IMR-90 (cell line): Measurements from ENCODE around the gene PMM1. TPM values are rescaled to one million over a fixed set of nuclear protein-coding genes. Genes with fewer than 3 reads are reported as not detected.

Source experiments
- ATAC-seq: fragments of 200-7000 bp; cut with Tn5 transposase; 2 replicates; pipeline ENCODE4 v1.9.1; 2020; ENCODE audit warnings: low read depth, mild to moderate bottlenecking, moderate library complexity
- BruUV-seq: library from RNA; stranded (reverse); fragments of 400-500 nt; replicated peaks from 2 replicates; lab custom pipeline; 2021; lab: Mats Ljungman, UMichigan
- CTCF ChIA-PET: fragments of 300-600 bp; formaldehyde crosslinking; extraction: SDS; loops from one replicate; lab custom pipeline; 2021; ENCODE audit warnings: antibody characterized with exemption; lab: Yijun Ruan, JAX
- POLR2A ChIA-PET: fragments of 300-600 bp; sonication (Branson Sonifier 250); formaldehyde crosslinking; loops from one replicate; lab custom pipeline; 2022; ENCODE audit warnings: antibody characterized with exemption; ENCODE audit not compliant: unreplicated experiment; lab: Charles Lee
- DNase-seq: peaks from one replicate; pipeline ENCODE4 v3.0.0; 2013
- H2AFZ ChIP-seq: replicated peaks from 2 replicates; pipeline ENCODE3; 2013; ENCODE audit warnings: low read length, mild to moderate bottlenecking; ENCODE audit not compliant: poor library complexity
- H2AK5ac ChIP-seq: 2 replicates; pipeline ENCODE4 v1.6.1; 2013; ENCODE audit warnings: low read depth, low read length, inconsistent platforms
- H2AK9ac ChIP-seq: replicated peaks from 2 replicates; pipeline ENCODE3; 2013; ENCODE audit warnings: mild to moderate bottlenecking, low read depth, low read length, moderate library complexity; ENCODE audit not compliant: poor library complexity
- H2BK120ac ChIP-seq: 2 replicates; pipeline ENCODE4 v1.6.1; 2013; ENCODE audit warnings: low read depth, low read length, inconsistent platforms
- H2BK15ac ChIP-seq: 3 replicates; pipeline ENCODE4 v1.6.1; 2013; ENCODE audit warnings: low read depth, low read length, inconsistent platforms
- H2BK20ac ChIP-seq: 2 replicates; pipeline ENCODE4 v1.6.1; 2013; ENCODE audit warnings: low read depth, mild to moderate bottlenecking, inconsistent platforms, low read length, moderate library complexity
- H2BK5ac ChIP-seq: 2 replicates; pipeline ENCODE4 v1.6.1; 2013; ENCODE audit warnings: mild to moderate bottlenecking, low read depth, low read length, inconsistent platforms; ENCODE audit not compliant: poor library complexity, severe bottlenecking
- H3K14ac ChIP-seq: replicated peaks from 2 replicates; pipeline ENCODE4 v1.6.1; 2013; ENCODE audit warnings: low read depth, low read length, inconsistent platforms
- H3K18ac ChIP-seq: 2 replicates; pipeline ENCODE4 v1.6.1; 2013; ENCODE audit warnings: low read depth, low read length, control low read depth
- H3K23ac ChIP-seq: 2 replicates; pipeline ENCODE4 v1.6.1; 2013; ENCODE audit warnings: low read depth, low read length, inconsistent platforms
- H3K27ac ChIP-seq: 2 replicates; pipeline ENCODE4 v1.5.1; 2013; ENCODE audit warnings: mild to moderate bottlenecking, control low read depth, low read length; ENCODE audit not compliant: insufficient read depth
- H3K27me3 ChIP-seq: 2 replicates; pipeline ENCODE4 v1.6.1; 2013; ENCODE audit warnings: low read length; ENCODE audit not compliant: control insufficient read depth, insufficient read depth
- H3K36me3 ChIP-seq: 2 replicates; pipeline ENCODE4 v1.6.1; 2013; ENCODE audit warnings: low read length, mixed read lengths; ENCODE audit not compliant: control insufficient read depth, insufficient read depth
- H3K4ac ChIP-seq: 2 replicates; pipeline ENCODE4 v1.6.1; 2013; ENCODE audit warnings: low read depth, low read length, inconsistent platforms
- H3K4me1 ChIP-seq: 2 replicates; pipeline ENCODE4 v1.6.1; 2013; ENCODE audit warnings: low read length, mixed read lengths; ENCODE audit not compliant: control insufficient read depth, insufficient read depth
- H3K4me2 ChIP-seq: 2 replicates; pipeline ENCODE4 v1.6.1; 2013; ENCODE audit warnings: low read depth, mild to moderate bottlenecking, control low read depth, low read length, moderate library complexity
- H3K4me3 ChIP-seq: 2 replicates; pipeline ENCODE4 v1.5.1; 2013; ENCODE audit warnings: low read depth, mild to moderate bottlenecking, control low read depth, low read length, moderate library complexity; ENCODE audit not compliant: insufficient read depth
- H3K56ac ChIP-seq: 2 replicates; pipeline ENCODE4 v1.6.1; 2013; ENCODE audit warnings: low read length, inconsistent platforms; ENCODE audit not compliant: insufficient read depth; ENCODE audit errors: extremely low read depth
- H3K79me1 ChIP-seq, 2 experiments: 2 replicates each; pipeline ENCODE4 v1.6.1; 2013; ENCODE audit warnings: low read length in 2 of 2, inconsistent platforms in 1 of 2, low read depth in 1 of 2
- H3K9ac ChIP-seq: 2 replicates; pipeline ENCODE4 v1.6.1; 2013; ENCODE audit warnings: low read depth, low read length, control low read depth
- H3K9me1 ChIP-seq: 2 replicates; pipeline ENCODE4 v1.6.1; 2013; ENCODE audit warnings: low read length, inconsistent platforms; ENCODE audit not compliant: insufficient read depth
- H3K9me3 ChIP-seq: 2 replicates; pipeline ENCODE4 v1.6.1; 2013; ENCODE audit warnings: low read length; ENCODE audit not compliant: control insufficient read depth, insufficient read depth
- H4K20me1 ChIP-seq: 2 replicates; pipeline ENCODE4 v1.6.1; 2013; ENCODE audit warnings: low read length, inconsistent platforms; ENCODE audit not compliant: insufficient read depth
- H4K5ac ChIP-seq: 2 replicates; pipeline ENCODE4 v1.6.1; 2013; ENCODE audit warnings: mild to moderate bottlenecking, low read depth, low read length, control low read depth
- H4K8ac ChIP-seq, 2 experiments: 2 replicates each; pipeline ENCODE4 v1.6.1; 2013; ENCODE audit warnings: low read depth in 2 of 2, low read length in 2 of 2, control low read depth in 1 of 2, inconsistent platforms in 1 of 2
- H4K91ac ChIP-seq: 2 replicates; pipeline ENCODE4 v1.6.1; 2013; ENCODE audit warnings: low read depth, low read length, inconsistent platforms; ENCODE audit not compliant: insufficient read depth
- BHLHE40 ChIP-seq: fragments of 150-350 bp; IDR thresholded peaks from 2 replicates; pipeline ENCODE4 v1.6.1; 2016; ENCODE audit warnings: mild to moderate bottlenecking, low read depth, low read length
- CHD1 ChIP-seq: IDR thresholded peaks from 2 replicates; pipeline ENCODE4 v1.6.1; 2012; ENCODE audit warnings: low read depth, low read length, improper control_type of control experiment
- FOS ChIP-seq: fragments of 150-350 bp; IDR thresholded peaks from 2 replicates; pipeline ENCODE4 v1.6.1; 2016; ENCODE audit warnings: low read depth, low read length
- MAFK ChIP-seq: IDR thresholded peaks from 2 replicates; pipeline ENCODE4 v1.6.1; 2012; ENCODE audit warnings: low read depth, low read length, improper control_type of control experiment
- MAZ ChIP-seq: IDR thresholded peaks from 2 replicates; pipeline ENCODE4 v1.6.1; 2012; ENCODE audit warnings: low read depth, mild to moderate bottlenecking, low read length, improper control_type of control experiment, moderate library complexity, borderline replicate concordance
- MXI1 ChIP-seq: IDR thresholded peaks from 2 replicates; pipeline ENCODE4 v1.6.1; 2012; ENCODE audit warnings: low read depth, mild to moderate bottlenecking, low read length, moderate library complexity, borderline replicate concordance
- NFE2L2 ChIP-seq: fragments of 150-350 bp; IDR thresholded peaks from 2 replicates; pipeline ENCODE4 v1.6.1; 2016; ENCODE audit warnings: low read depth, mild to moderate bottlenecking, low read length
- POLR2A ChIP-seq: IDR thresholded peaks from 2 replicates; pipeline ENCODE4 v1.6.1; 2012; ENCODE audit warnings: mild to moderate bottlenecking, low read depth, low read length
- SMC3 ChIP-seq: fragments of 150-350 bp; IDR thresholded peaks from 2 replicates; pipeline ENCODE4 v1.6.1; 2016; ENCODE audit warnings: low read depth, mild to moderate bottlenecking, antibody characterized with exemption, low read length, moderate library complexity
- USF2 ChIP-seq: fragments of 150-350 bp; IDR thresholded peaks from 2 replicates; pipeline ENCODE4 v1.6.1; 2017; ENCODE audit warnings: mild to moderate bottlenecking, antibody characterized with exemption, low read length, low read depth
- WGBS, 2 experiments: methylation state at CpG; one replicate each; pipeline versions ENCODE4 v1.1.5 to v1.1.7; 2013; ENCODE audit warnings: missing lambda C conversion rate in 2 of 2; ENCODE audit not compliant: insufficient read length in 1 of 2; ENCODE audit errors: extremely low coverage in 2 of 2; 5-methylcytosine and 5-hydroxymethylcytosine counted together
- dilution Hi-C: fragments of 300-500 bp; cut with HindIII; formaldehyde crosslinking; loops from one replicate; pipeline ENCODE4 v1.14.3; 2018; ENCODE audit warnings: low sequenced_read_pairs; ENCODE audit not compliant: unreplicated experiment
- in situ Hi-C: fragments of 300-500 bp; cut with MboI; formaldehyde crosslinking; loops from 3 replicates; pipeline ENCODE4 v1.14.3; 2019; ENCODE audit warnings: low sequenced_read_pairs, inconsistent platforms, mixed read lengths
- intact Hi-C: fragments of 100-400 bp; cut with micrococcal nuclease; formaldehyde crosslinking; loops from 2 replicates; pipeline ENCODE4 v1.10.0; 2022
- polyA plus RNA-seq, 3 experiments: library from polyadenylated mRNA; depleted of rRNA; stranded (reverse); fragments of >200 nt; gene quantifications; 2 replicates each; pipeline ENCODE4 v1.2.3, GENCODE V29; 2012; ENCODE audit warnings: low replicate concordance in 1 of 3
- total RNA-seq: library from RNA; depleted of rRNA; stranded (reverse); fragments of >200 nt; gene quantifications from 2 replicates; pipeline ENCODE4 v1.2.3, GENCODE V29; 2012
- TF ChIP-seq, protein P1 (sequence below): fragments of 150-350 bp; IDR thresholded peaks from 2 replicates; pipeline ENCODE4 v1.6.1; 2016; ENCODE audit warnings: low read depth, mild to moderate bottlenecking, low read length, moderate library complexity, borderline replicate concordance
- TF ChIP-seq, protein P2 (sequence below): conservative IDR thresholded peaks from 2 replicates; pipeline ENCODE4 v1.5.1; 2012; ENCODE audit warnings: mild to moderate bottlenecking, low read depth, low read length, improper control_type of control experiment

The PMM1 gene
- total and polyA plus RNA-seq, 2 of the 4 experiments (the other 2 are of a cell fraction) = 22.8 to 92.8 TPM

GRCh38 chr22:41638748-41639147, 49.1 kb upstream of the PMM1 start:
- peaks cover 41 to 56% of the 10 kb centered on the region in 2 experiments for H3K79me1 ChIP-seq
- H4K91ac ChIP-seq = no peak overlapping the region
- no peak overlapping the region for H3K4ac ChIP-seq
- H3K23ac ChIP-seq = no peak overlapping the region
- H2BK5ac ChIP-seq = no peak overlapping the region
- no peak overlapping the region for H2BK120ac ChIP-seq
- DNase-seq = no peak
- WGBS, 2 experiments = no CpG with 5 or more reads among the region's 5 CpGs
- H4K20me1 ChIP-seq = peaks cover 16% of the 10 kb centered on the region
- TF ChIP-seq, protein P1, sequence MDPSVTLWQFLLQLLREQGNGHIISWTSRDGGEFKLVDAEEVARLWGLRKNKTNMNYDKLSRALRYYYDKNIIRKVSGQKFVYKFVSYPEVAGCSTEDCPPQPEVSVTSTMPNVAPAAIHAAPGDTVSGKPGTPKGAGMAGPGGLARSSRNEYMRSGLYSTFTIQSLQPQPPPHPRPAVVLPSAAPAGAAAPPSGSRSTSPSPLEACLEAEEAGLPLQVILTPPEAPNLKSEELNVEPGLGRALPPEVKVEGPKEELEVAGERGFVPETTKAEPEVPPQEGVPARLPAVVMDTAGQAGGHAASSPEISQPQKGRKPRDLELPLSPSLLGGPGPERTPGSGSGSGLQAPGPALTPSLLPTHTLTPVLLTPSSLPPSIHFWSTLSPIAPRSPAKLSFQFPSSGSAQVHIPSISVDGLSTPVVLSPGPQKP = no peak
- TF ChIP-seq MAZ (no peak), BHLHE40 (no peak), POLR2A (no peak), SMC3 (no peak), USF2 (no peak), CHD1 (no peak), MAFK (no peak), NFE2L2 (no peak), FOS (no peak), MXI1 (no peak)
- TF ChIP-seq, protein P2, sequence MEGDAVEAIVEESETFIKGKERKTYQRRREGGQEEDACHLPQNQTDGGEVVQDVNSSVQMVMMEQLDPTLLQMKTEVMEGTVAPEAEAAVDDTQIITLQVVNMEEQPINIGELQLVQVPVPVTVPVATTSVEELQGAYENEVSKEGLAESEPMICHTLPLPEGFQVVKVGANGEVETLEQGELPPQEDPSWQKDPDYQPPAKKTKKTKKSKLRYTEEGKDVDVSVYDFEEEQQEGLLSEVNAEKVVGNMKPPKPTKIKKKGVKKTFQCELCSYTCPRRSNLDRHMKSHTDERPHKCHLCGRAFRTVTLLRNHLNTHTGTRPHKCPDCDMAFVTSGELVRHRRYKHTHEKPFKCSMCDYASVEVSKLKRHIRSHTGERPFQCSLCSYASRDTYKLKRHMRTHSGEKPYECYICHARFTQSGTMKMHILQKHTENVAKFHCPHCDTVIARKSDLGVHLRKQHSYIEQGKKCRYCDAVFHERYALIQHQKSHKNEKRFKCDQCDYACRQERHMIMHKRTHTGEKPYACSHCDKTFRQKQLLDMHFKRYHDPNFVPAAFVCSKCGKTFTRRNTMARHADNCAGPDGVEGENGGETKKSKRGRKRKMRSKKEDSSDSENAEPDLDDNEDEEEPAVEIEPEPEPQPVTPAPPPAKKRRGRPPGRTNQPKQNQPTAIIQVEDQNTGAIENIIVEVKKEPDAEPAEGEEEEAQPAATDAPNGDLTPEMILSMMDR = no peak
- no peaks in the 10 kb centered on the region for H3K9me3 ChIP-seq
- intact Hi-C loops = no loop called here
- peaks cover 68% of the 10 kb centered on the region for H3K36me3 ChIP-seq
- H2BK20ac ChIP-seq = no peak overlapping the region
- H4K8ac ChIP-seq = no peak overlapping the region
- H3K27ac ChIP-seq = no peak overlapping the region
- no peak for ATAC-seq
- no peak overlapping the region for H3K4me2 ChIP-seq
- no peak overlapping the region for H3K4me3 ChIP-seq
- ChIA-PET POLR2A (no interaction called here), CTCF (no interaction called here)
- H3K27me3 ChIP-seq = no peaks in the 10 kb centered on the region
- no peak overlapping the region for H2AK9ac ChIP-seq
- dilution Hi-C loops = no loop called here
- no peak overlapping the region for H2AK5ac ChIP-seq
- no peak overlapping the region for H3K14ac ChIP-seq
- in situ Hi-C loops = no loop called here
- no peak overlapping the region for H2BK15ac ChIP-seq
- H4K5ac ChIP-seq = no peak overlapping the region
- no peak overlapping the region for H3K18ac ChIP-seq
- H3K9ac ChIP-seq = no peak overlapping the region
- no peak overlapping the region for H3K56ac ChIP-seq
- no peaks in the 10 kb centered on the region for H3K4me1 ChIP-seq
- H2AFZ ChIP-seq = no peak overlapping the region
- no TSS peak for BruUV-seq
- peaks cover 7% of the 10 kb centered on the region; the same call in 1 of the 2 replicates for H3K9me1 ChIP-seq
